T-helper 9 cell (primary cell): ENCODE data around the gene CEP250.
"Not testable (repeated sequence)": the region's sequence is repeated elsewhere in the genome, so short reads cannot be mapped to it uniquely, and the experiment has no call there.

ENCODE experiments used
- DNase-seq: peaks from one replicate; pipeline ENCODE4 v3.0.0-alpha.2; 2020

CEP250 gene

GRCh38 chr20:35497780-35498189 lies 42.4 kb downstream of the CEP250 start:
- DNase-seq = no peak

- DNase-seq = no peak
Observed at GRCh38 chr20:35499271-35499670, 43.9 kb downstream of the CEP250 start.

- DNase-seq = no peak
Observed at GRCh38 chr20:35502352-35502751, 47.0 kb downstream of the CEP250 start.

GRCh38 chr20:35503281-35503680 lies 47.9 kb downstream of the CEP250 start:
- DNase-seq = no peak

GRCh38 chr20:35503841-35504561 lies 48.6 kb downstream of the CEP250 start:
- no peak for DNase-seq

- DNase-seq = no peak
Observed at GRCh38 chr20:35504751-35505150, 49.4 kb downstream of the CEP250 start.

- no peak for DNase-seq
Observed at GRCh38 chr20:35506179-35506578, 50.8 kb downstream of the CEP250 start.

- DNase-seq = no peak
Observed at GRCh38 chr20:35506872-35507638, 51.7 kb downstream of the CEP250 start.

GRCh38 chr20:35508493-35509218 lies 53.3 kb downstream of the CEP250 start:
- no peak for DNase-seq

GRCh38 chr20:35510951-35511735 lies 55.7 kb downstream of the CEP250 start:
- no peak for DNase-seq

- DNase-seq = no peak
Observed at GRCh38 chr20:35511814-35512420, 56.5 kb downstream of the CEP250 start.

GRCh38 chr20:35514371-35514932 lies 59.1 kb downstream of the CEP250 start:
- DNase-seq = no peak

GRCh38 chr20:35515341-35515740 lies 59.9 kb downstream of the CEP250 start:
- no peak for DNase-seq

GRCh38 chr20:35515949-35516645 lies 60.7 kb downstream of the CEP250 start:
- DNase-seq = no peak

GRCh38 chr20:35517125-35517524 lies 61.7 kb downstream of the CEP250 start:
- DNase-seq = no peak

- DNase-seq = not testable (repeated sequence)
Observed at GRCh38 chr20:35517767-35518166, 62.4 kb downstream of the CEP250 start.

- DNase-seq = no peak
Observed at GRCh38 chr20:35518955-35519354, 63.6 kb downstream of the CEP250 start.

GRCh38 chr20:35523298-35523888 lies 68.0 kb downstream of the CEP250 start:
- DNase-seq = no peak

- DNase-seq = no peak
Observed at GRCh38 chr20:35525639-35526038, 70.2 kb downstream of the CEP250 start.

- no peak for DNase-seq
Observed at GRCh38 chr20:35527122-35527769, 71.8 kb downstream of the CEP250 start.
